A549 (cell line): ENCODE results near the gene DSCAML1. TPM values are rescaled to one million over a fixed set of nuclear protein-coding genes. Genes with fewer than 3 reads are reported as not detected.

Source experiments
- ATAC-seq, 2 experiments: fragments of 200-7000 bp in 1 of 2; fragments of >200 bp in 1 of 2; cut with Nextera tagmentation in 1 of 2; cut with Tn5 transposase in 1 of 2; 3 replicates each; pipeline versions ENCODE4 v1.8.0 to v1.9.1; 2018 to 2020; ENCODE audit warnings: mild to moderate bottlenecking in 1 of 2, moderate library complexity in 1 of 2
- CTCF ChIA-PET: fragments of 300-600 bp; sonication (Branson Sonifier 250); formaldehyde crosslinking; extraction: SDS; loops from one replicate; lab custom pipeline; 2021; ENCODE audit warnings: antibody characterized with exemption, inconsistent platforms; lab: Yijun Ruan, JAX
- POLR2A ChIA-PET: fragments of 350-600 bp; formaldehyde crosslinking; extraction: SDS; loops from one replicate; lab custom pipeline; 2021; ENCODE audit warnings: antibody characterized with exemption, inconsistent platforms; lab: Yijun Ruan, JAX
- DNase-seq, 2 experiments: peaks; one replicate each; pipeline versions ENCODE4 v3.0.0 to v3.0.0-alpha.2; 2011 to 2016; ENCODE audit warnings: low read depth in 1 of 2, low spot score in 1 of 2
- FAIRE-seq: peaks from 2 replicates; lab custom pipeline; 2011; peaks lifted over from hg19 to GRCh38; lab: Jason Lieb, UNC
- H3K27ac ChIP-seq, 2 experiments: fragments of >200 bp; sonication (Bioruptor Twin); formaldehyde crosslinking; 3 replicates each; pipeline ENCODE4 v1.5.1; 2016 to 2017
- H3K4me1 ChIP-seq: fragments of >200 bp; sonication (Bioruptor Twin); formaldehyde crosslinking; 3 replicates; pipeline ENCODE4 v1.6.1; 2016
- H3K4me2 ChIP-seq: fragments of >200 bp; sonication (Bioruptor Twin); formaldehyde crosslinking; 3 replicates; pipeline ENCODE4 v1.6.1; 2016
- H3K4me3 ChIP-seq: fragments of >200 bp; sonication (Bioruptor Twin); formaldehyde crosslinking; 3 replicates; pipeline ENCODE4 v1.5.1; 2016
- H3K9me3 ChIP-seq: fragments of >200 bp; sonication (Bioruptor Twin); formaldehyde crosslinking; 3 replicates; pipeline ENCODE4 v1.6.1; 2016
- ATOH8 ChIP-seq: fragments of 250-450 bp; sonication (Bioruptor Pico); IDR thresholded peaks from 2 replicates; pipeline ENCODE4 v1.5.0; 2020; ENCODE audit warnings: low read depth, mild to moderate bottlenecking, moderate library complexity
- BHLHE40 ChIP-seq: IDR thresholded peaks from 2 replicates; pipeline ENCODE4 v1.6.1; 2012; ENCODE audit warnings: low read depth, low read length, inconsistent platforms
- CEBPB ChIP-seq, 2 experiments: fragments of >200 bp in 1 of 2; sonication (Bioruptor Twin) in 1 of 2; formaldehyde crosslinking in 1 of 2; IDR thresholded peaks; 2 replicates each; pipeline ENCODE4 v1.6.1; 2012 to 2016
- CHD2 ChIP-seq: fragments of 150-350 bp; IDR thresholded peaks from 2 replicates; pipeline ENCODE4 v1.6.1; 2014; ENCODE audit warnings: low read length; ENCODE audit not compliant: partially characterized antibody
- CHD4 ChIP-seq: fragments of 200-600 bp; sonication (generic); IDR thresholded peaks from 2 replicates; pipeline ENCODE4 v1.6.1; 2016; ENCODE audit warnings: antibody characterized with exemption, mild to moderate bottlenecking, borderline replicate concordance
- CTCF ChIP-seq: fragments of >200 bp; sonication (Bioruptor Twin); formaldehyde crosslinking; IDR thresholded peaks from 3 replicates; pipeline ENCODE4 v1.5.1; 2016
- EHF ChIP-seq: fragments of 250-450 bp; sonication (Bioruptor Pico); IDR thresholded peaks from 2 replicates; pipeline ENCODE4 v1.5.0; 2020; ENCODE audit warnings: mild to moderate bottlenecking
- ELK1 ChIP-seq: fragments of 150-350 bp; IDR thresholded peaks from 2 replicates; pipeline ENCODE4 v1.6.1; 2014; ENCODE audit warnings: low read depth, mild to moderate bottlenecking, low read length
- ESRRA ChIP-seq: fragments of 150-350 bp; IDR thresholded peaks from 2 replicates; pipeline ENCODE4 v1.6.1; 2014; ENCODE audit warnings: mild to moderate bottlenecking, low read length, borderline replicate concordance
- FOSL2 ChIP-seq, 2 experiments: fragments of 450-650 bp in 1 of 2; fragments of >200 bp in 1 of 2; sonication (Bioruptor Twin) in 1 of 2; formaldehyde crosslinking; IDR thresholded peaks; 2 replicates each; pipeline versions ENCODE4 v1.5.0 to v1.6.1; 2016 to 2020; ENCODE audit warnings: mild to moderate bottlenecking in 1 of 2, moderate library complexity in 1 of 2
- FOXS1 ChIP-seq: fragments of 250-450 bp; sonication (Bioruptor Pico); IDR thresholded peaks from 2 replicates; pipeline ENCODE4 v1.5.0; 2020; ENCODE audit warnings: mild to moderate bottlenecking, moderate library complexity
- GATA3 ChIP-seq: IDR thresholded peaks from 2 replicates; pipeline ENCODE4 v1.6.1; 2012; ENCODE audit warnings: borderline replicate concordance
- HDAC2 ChIP-seq: fragments of 200-600 bp; sonication (generic); IDR thresholded peaks from 2 replicates; pipeline ENCODE4 v1.6.1; 2016
- HOXA7 ChIP-seq: fragments of 250-450 bp; sonication (Bioruptor Pico); IDR thresholded peaks from 2 replicates; pipeline ENCODE4 v1.5.0; 2020; ENCODE audit warnings: mild to moderate bottlenecking, moderate library complexity
- HOXB5 ChIP-seq: fragments of 250-450 bp; sonication (Bioruptor Pico); IDR thresholded peaks from 2 replicates; pipeline ENCODE4 v1.5.0; 2020; ENCODE audit warnings: mild to moderate bottlenecking, moderate library complexity
- JUN ChIP-seq, 2 experiments: fragments of >200 bp; sonication (Bioruptor Twin); formaldehyde crosslinking; IDR thresholded peaks; 2 replicates in 1 of 2; 3 replicates in 1 of 2; pipeline ENCODE4 v1.6.1; 2016 to 2017
- KDM1A ChIP-seq: fragments of 200-600 bp; sonication (generic); IDR thresholded peaks from 2 replicates; pipeline ENCODE4 v1.6.1; 2016; ENCODE audit warnings: low read depth, mild to moderate bottlenecking
- KDM5A ChIP-seq: fragments of 200-600 bp; sonication (generic); IDR thresholded peaks from 2 replicates; pipeline ENCODE4 v1.6.1; 2016; ENCODE audit warnings: antibody characterized with exemption, mild to moderate bottlenecking
- MAZ ChIP-seq: fragments of 150-350 bp; IDR thresholded peaks from 2 replicates; pipeline ENCODE4 v1.6.1; 2014; ENCODE audit warnings: antibody characterized with exemption, low read depth, low read length, borderline replicate concordance
- MYC ChIP-seq: IDR thresholded peaks from 2 replicates; pipeline ENCODE4 v1.6.1; 2012; ENCODE audit warnings: mild to moderate bottlenecking, inconsistent platforms, low read length, improper control_type of control experiment, borderline replicate concordance
- NFE2L2 ChIP-seq: fragments of 150-350 bp; conservative IDR thresholded peaks from 2 replicates; pipeline ENCODE4 v1.6.1; 2014; ENCODE audit warnings: low read length
- NPAS2 ChIP-seq: fragments of 250-450 bp; sonication (Bioruptor Pico); IDR thresholded peaks from 2 replicates; pipeline ENCODE4 v1.8.0; 2022; ENCODE audit warnings: mild to moderate bottlenecking, moderate library complexity, borderline replicate concordance
- NR3C1 ChIP-seq: fragments of >200 bp; sonication (Bioruptor Twin); formaldehyde crosslinking; IDR thresholded peaks from 3 replicates; pipeline ENCODE4 v1.6.1; 2017
- PHF8 ChIP-seq: fragments of 200-600 bp; sonication (generic); IDR thresholded peaks from 2 replicates; pipeline ENCODE4 v1.6.1; 2016; ENCODE audit warnings: low read depth, mild to moderate bottlenecking, antibody characterized with exemption, moderate library complexity, borderline replicate concordance
- POLR2A ChIP-seq: IDR thresholded peaks from 2 replicates; pipeline ENCODE4 v1.6.1; 2012; ENCODE audit warnings: mild to moderate bottlenecking, low read length
- RARB ChIP-seq: fragments of 250-450 bp; sonication (Bioruptor Pico); IDR thresholded peaks from 2 replicates; pipeline ENCODE4 v1.8.0; 2021; ENCODE audit warnings: mild to moderate bottlenecking, moderate library complexity
- RCOR1 ChIP-seq: fragments of 150-350 bp; IDR thresholded peaks from 2 replicates; pipeline ENCODE4 v1.6.1; 2014; ENCODE audit warnings: antibody characterized with exemption, low read length, low read depth
- RNF2 ChIP-seq: fragments of 200-600 bp; sonication (generic); IDR thresholded peaks from 2 replicates; pipeline ENCODE4 v1.6.1; 2016; ENCODE audit warnings: low read depth, mild to moderate bottlenecking, antibody characterized with exemption, moderate library complexity, borderline replicate concordance
- SMC3 ChIP-seq: fragments of >200 bp; sonication (Bioruptor Twin); formaldehyde crosslinking; IDR thresholded peaks from 3 replicates; pipeline ENCODE4 v1.6.1; 2018; ENCODE audit warnings: inconsistent platforms
- SREBF2 ChIP-seq: fragments of 450-650 bp; IDR thresholded peaks from 2 replicates; pipeline ENCODE4 v1.6.1; 2014; ENCODE audit warnings: mild to moderate bottlenecking, moderate library complexity
- TP53 ChIP-seq: fragments of 250-450 bp; sonication (Bioruptor Pico); IDR thresholded peaks from 2 replicates; pipeline ENCODE4 v1.5.0; 2021; ENCODE audit warnings: mild to moderate bottlenecking, moderate library complexity
- ZSCAN20 ChIP-seq: fragments of 250-450 bp; sonication (Bioruptor Pico); IDR thresholded peaks from 2 replicates; pipeline ENCODE4 v1.8.0; 2022; ENCODE audit warnings: mild to moderate bottlenecking, moderate library complexity
- WGBS: methylation state at CpG from one replicate; pipeline ENCODE4 v1.1.6; 2017; ENCODE audit errors: missing lambda C conversion rate; 5-methylcytosine and 5-hydroxymethylcytosine counted together
- polyA plus RNA-seq, 4 experiments: library from polyadenylated mRNA; depleted of rRNA in 3 of 4; stranded (reverse); fragments of >200 nt; fragmentation: RNase III in 1 of 4; extraction: RNeasy Plus Mini Kit Qiagen cat#74134 plus additional on column Dnase treatment in 1 of 4; gene quantifications; 2 replicates in 3 of 4; 3 replicates in 1 of 4; pipeline ENCODE4 v1.2.3, GENCODE V29; 2011 to 2017

Gene DSCAML1
- polyA plus RNA-seq, 2 of the 4 experiments (the other 2 are of a cell fraction) = 0.12 to 0.31 TPM

GRCh38 chr11:117748771-117749540 is 48.1 kb downstream of the DSCAML1 start:
- H3K9me3 ChIP-seq = no peaks in the 10 kb centered on the region
- CTCF ChIA-PET = interaction anchor here (0.6 kb wide), 1 partner anchor 323 kb away, joined by 4 read pairs; no protein-coding TSS in a partner anchor
- ATAC-seq (no peak), DNase-seq (no peak), FAIRE-seq (no peak)
- POLR2A ChIA-PET = no interaction called here
- WGBS = 51% methylated on average over 7 of the region's 14 CpGs
- no peak overlapping the region for H3K4me2 ChIP-seq
- no peaks in the 10 kb centered on the region for H3K4me1 ChIP-seq
- no peak overlapping the region for H3K27ac ChIP-seq
- no peak overlapping the region for H3K4me3 ChIP-seq
- TF ChIP-seq CEBPB (IDR thresholded peaks at IDR 0.05) = no peak
- no peak for TF ChIP-seq CTCF
- no peak for TF ChIP-seq SMC3
- no peak for TF ChIP-seq PHF8
- no peak for TF ChIP-seq HOXB5 (CRISPR knock-in tag)
- no peak for TF ChIP-seq CHD2
- TF ChIP-seq FOSL2 (IDR thresholded peaks at IDR 0.05) = no peak
- TF ChIP-seq FOSL2 (CRISPR knock-in tag; IDR thresholded peaks at IDR 0.05) = no peak
- TF ChIP-seq ELK1 = no peak
- no peak for TF ChIP-seq EHF (CRISPR knock-in tag)
- no peak for TF ChIP-seq ZSCAN20 (CRISPR knock-in tag)
- no peak for TF ChIP-seq HDAC2
- no peak for TF ChIP-seq RCOR1
- TF ChIP-seq GATA3 = no peak
- TF ChIP-seq KDM1A = no peak
- no peak for TF ChIP-seq RARB (CRISPR knock-in tag)
- TF ChIP-seq, all 56 proteins: peak for 0

- H3K27ac ChIP-seq = no peak overlapping the region
- ChIA-PET POLR2A (no interaction called here), CTCF (interaction anchor here (0.8 to 1.4 kb wide), 2 partner anchors 60 to 321 kb away, joined by 3 read pairs; no protein-coding TSS in a partner anchor)
- DNase-seq (no peak), ATAC-seq (no peak), FAIRE-seq (no peak)
- H3K9me3 ChIP-seq = no peaks in the 10 kb centered on the region
- no peak overlapping the region for H3K4me3 ChIP-seq
- no peak for TF ChIP-seq RNF2
- TF ChIP-seq MYC = no peak
- TF ChIP-seq BHLHE40 = no peak
- TF ChIP-seq NPAS2 (CRISPR knock-in tag) = no peak
- no peak for TF ChIP-seq NFE2L2
- no peak for TF ChIP-seq JUN (IDR thresholded peaks at IDR 0.05)
- no peak for TF ChIP-seq SREBF2
- no peak for TF ChIP-seq RARB (CRISPR knock-in tag)
- no peak for TF ChIP-seq NR3C1
- TF ChIP-seq HOXA7 (CRISPR knock-in tag) = no peak
- TF ChIP-seq TP53 = no peak
- no peak for TF ChIP-seq ELK1
- TF ChIP-seq POLR2A = no peak
- TF ChIP-seq ESRRA = no peak
- no peak for TF ChIP-seq FOXS1 (CRISPR knock-in tag)
- no peak for TF ChIP-seq ATOH8 (CRISPR knock-in tag)
- TF ChIP-seq MAZ = no peak
- TF ChIP-seq KDM5A = no peak
- TF ChIP-seq CHD4 = no peak
- TF ChIP-seq RCOR1 = no peak
- WGBS = 93% methylated on average over 3 of the region's 3 CpGs
- H3K4me2 ChIP-seq = no peak overlapping the region
- no peaks in the 10 kb centered on the region for H3K4me1 ChIP-seq
Observed at GRCh38 chr11:117747892-117748291, 49.1 kb downstream of the DSCAML1 start.
